Tibial artery (tissue), 4 donors: ENCODE results near the gene RPS6KA6.

Source experiments
- DNase-seq, 2 donors: peaks; one replicate each; pipeline ENCODE4 v3.0.0-alpha.2; 2019
- H3K27ac ChIP-seq, 2 donors: fragments of 200-600 bp; sonication (generic) in 1 of 2; 1 replicate in 1 of 2; 2 replicates in 1 of 2; pipeline ENCODE4 v1.5.1; 2018 to 2019; ENCODE audit warnings: mild to moderate bottlenecking in 1 of 2
- H3K27me3 ChIP-seq, 2 donors: fragments of 200-600 bp; sonication (generic) in 1 of 2; one replicate each; pipeline versions ENCODE4 v1.5.1 to v1.6.0; 2016 to 2019
- H3K36me3 ChIP-seq, 3 donors: fragments of 200-600 bp; sonication (generic) in 2 of 3; one replicate each; pipeline ENCODE4 v1.5.1; 2016 to 2019; ENCODE audit warnings: mild to moderate bottlenecking in 2 of 3
- H3K4me1 ChIP-seq, 4 donors: fragments of 200-600 bp; sonication (generic) in 2 of 4; 1 replicate in 3 of 4; 2 replicates in 1 of 4; pipeline ENCODE4 v1.5.1; 2016 to 2019
- H3K4me3 ChIP-seq, 2 donors: fragments of 200-600 bp; sonication (generic) in 1 of 2; 1 replicate in 1 of 2; 2 replicates in 1 of 2; pipeline ENCODE4 v1.5.1; 2018 to 2019; ENCODE audit warnings: mild to moderate bottlenecking in 2 of 2
- H3K9me3 ChIP-seq, 3 donors: fragments of 200-600 bp; sonication (generic) in 1 of 3; one replicate each; pipeline ENCODE4 v1.5.1; 2016 to 2019
- intact Hi-C: fragments of 100-400 bp; cut with DNase I; formaldehyde crosslinking; loops from one replicate; pipeline ENCODE4 v1.15.0; 2023; ENCODE audit warnings: low total_unique reads
- TF ChIP-seq, protein P1 (sequence below), 2 experiments: fragments of 200-600 bp in 1 of 2; fragments of 450-650 bp in 1 of 2; IDR thresholded peaks; one replicate each; pipeline ENCODE4 v1.5.1; 2017 to 2019; ENCODE audit warnings: antibody characterized with exemption in 2 of 2, mild to moderate bottlenecking in 1 of 2, moderate library complexity in 1 of 2

The RPS6KA6 gene

DNA sequence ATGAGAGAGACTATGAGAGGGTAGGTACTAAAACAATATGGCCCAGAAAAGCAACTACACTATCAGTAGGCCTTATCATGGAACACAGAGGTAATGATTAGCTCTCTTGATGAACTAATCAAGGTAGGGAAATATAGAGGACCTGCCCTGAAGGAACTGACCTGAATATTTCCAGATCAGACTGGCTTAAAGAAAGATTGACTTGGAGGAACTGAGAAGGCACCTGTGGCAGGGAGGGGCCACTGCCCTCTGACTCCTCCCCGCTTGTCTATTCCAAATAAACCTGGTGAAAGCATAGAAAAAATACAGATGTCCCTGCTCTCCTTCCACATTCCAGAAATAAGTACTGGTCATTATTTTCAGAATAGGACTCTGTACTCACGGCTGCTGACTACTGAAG lies 5.5 kb downstream of the RPS6KA6 start:
- H3K4me1 ChIP-seq: no peaks in the 10 kb centered on the region
- intact Hi-C loops: no loop called here
- TF ChIP-seq, protein P1, sequence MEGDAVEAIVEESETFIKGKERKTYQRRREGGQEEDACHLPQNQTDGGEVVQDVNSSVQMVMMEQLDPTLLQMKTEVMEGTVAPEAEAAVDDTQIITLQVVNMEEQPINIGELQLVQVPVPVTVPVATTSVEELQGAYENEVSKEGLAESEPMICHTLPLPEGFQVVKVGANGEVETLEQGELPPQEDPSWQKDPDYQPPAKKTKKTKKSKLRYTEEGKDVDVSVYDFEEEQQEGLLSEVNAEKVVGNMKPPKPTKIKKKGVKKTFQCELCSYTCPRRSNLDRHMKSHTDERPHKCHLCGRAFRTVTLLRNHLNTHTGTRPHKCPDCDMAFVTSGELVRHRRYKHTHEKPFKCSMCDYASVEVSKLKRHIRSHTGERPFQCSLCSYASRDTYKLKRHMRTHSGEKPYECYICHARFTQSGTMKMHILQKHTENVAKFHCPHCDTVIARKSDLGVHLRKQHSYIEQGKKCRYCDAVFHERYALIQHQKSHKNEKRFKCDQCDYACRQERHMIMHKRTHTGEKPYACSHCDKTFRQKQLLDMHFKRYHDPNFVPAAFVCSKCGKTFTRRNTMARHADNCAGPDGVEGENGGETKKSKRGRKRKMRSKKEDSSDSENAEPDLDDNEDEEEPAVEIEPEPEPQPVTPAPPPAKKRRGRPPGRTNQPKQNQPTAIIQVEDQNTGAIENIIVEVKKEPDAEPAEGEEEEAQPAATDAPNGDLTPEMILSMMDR (IDR thresholded peaks at IDR 0.05): no peak
- H3K36me3 ChIP-seq: no peaks in the 10 kb centered on the region
- H3K4me3 ChIP-seq: no peak overlapping the region
- H3K27me3 ChIP-seq: no peaks in the 10 kb centered on the region
- H3K27ac ChIP-seq: no peak overlapping the region
- H3K9me3 ChIP-seq: no peaks in the 10 kb centered on the region
- no peak for DNase-seq

DNA sequence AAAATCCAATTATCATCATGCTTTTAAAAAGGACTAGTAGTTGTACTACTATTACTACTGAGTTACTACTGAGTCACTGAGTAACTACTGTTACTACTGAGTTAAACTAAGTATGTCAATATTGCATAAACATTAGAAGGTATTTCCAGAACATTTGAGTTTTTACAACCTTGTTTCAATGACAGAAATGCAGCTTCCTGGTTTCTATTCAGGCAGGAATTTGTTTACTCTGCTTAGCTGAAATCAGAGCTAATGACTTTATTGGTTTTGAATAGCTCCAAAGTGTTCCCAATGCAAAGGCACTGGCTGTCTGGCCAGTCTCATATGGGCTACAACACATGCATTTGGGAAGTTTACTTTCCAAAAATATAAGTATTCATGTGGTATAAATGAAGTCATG lies 12.0 kb downstream of the RPS6KA6 start:
- DNase-seq: no peak
- H3K4me3 ChIP-seq: no peak overlapping the region
- H3K36me3 ChIP-seq: no peaks in the 10 kb centered on the region
- TF ChIP-seq, protein P1 (IDR thresholded peaks at IDR 0.05): no peak
- intact Hi-C loops: no loop called here
- H3K9me3 ChIP-seq: no peaks in the 10 kb centered on the region
- no peak overlapping the region for H3K27ac ChIP-seq
- no peaks in the 10 kb centered on the region for H3K27me3 ChIP-seq
- no peaks in the 10 kb centered on the region for H3K4me1 ChIP-seq

DNA sequence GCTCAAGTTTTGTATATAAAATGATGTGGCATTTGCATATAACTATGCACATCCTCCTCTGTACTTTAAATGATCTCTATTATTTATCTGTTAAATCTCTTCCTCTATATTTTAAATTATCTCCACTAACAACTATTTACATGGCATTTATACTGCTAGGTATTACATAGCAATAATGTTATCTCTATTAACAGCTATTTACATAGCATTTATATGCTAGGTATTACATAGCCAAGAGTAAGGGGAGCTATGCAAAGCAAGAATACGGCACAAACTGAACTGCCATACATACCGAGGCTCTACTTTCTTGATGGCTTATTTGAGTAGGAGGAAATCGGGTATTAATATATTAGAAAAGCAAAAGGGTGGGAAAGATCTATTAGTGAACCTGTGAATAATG lies 12.7 kb downstream of the RPS6KA6 start:
- Histone ChIP-seq H3K9me3 (no peaks in the 10 kb centered on the region), H3K27me3 (no peaks in the 10 kb centered on the region), H3K4me1 (no peaks in the 10 kb centered on the region), H3K27ac (no peak overlapping the region), H3K36me3 (no peaks in the 10 kb centered on the region), H3K4me3 (no peak overlapping the region)
- TF ChIP-seq, protein P1 (IDR thresholded peaks at IDR 0.05): no peak
- intact Hi-C loops: no loop called here
- DNase-seq: no peak

DNA sequence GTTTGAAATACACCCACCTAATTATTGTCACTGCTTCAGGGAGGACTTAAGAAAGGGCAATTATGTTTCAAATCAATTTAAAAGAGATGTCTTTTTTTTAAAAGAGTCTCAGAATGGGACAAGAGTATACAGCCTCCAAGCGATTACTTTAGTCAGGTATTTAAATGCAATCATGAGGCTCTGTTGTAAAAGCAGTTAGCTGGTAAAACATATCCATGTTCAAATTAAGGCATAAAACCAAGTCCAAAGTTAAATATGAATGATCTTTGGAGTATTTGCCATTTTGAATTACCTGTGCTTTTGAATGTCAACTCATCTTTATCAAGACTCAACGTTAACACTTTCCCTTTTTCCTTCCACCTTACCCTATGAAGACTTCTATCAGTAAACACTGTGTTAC lies 13.7 kb downstream of the RPS6KA6 start:
- H3K27me3 ChIP-seq: no peaks in the 10 kb centered on the region
- H3K4me1 ChIP-seq: no peaks in the 10 kb centered on the region
- H3K4me3 ChIP-seq: no peak overlapping the region
- intact Hi-C loops: no loop called here
- TF ChIP-seq, protein P1 (IDR thresholded peaks at IDR 0.05): no peak
- H3K9me3 ChIP-seq: no peaks in the 10 kb centered on the region
- no peak for DNase-seq
- no peaks in the 10 kb centered on the region for H3K36me3 ChIP-seq
- H3K27ac ChIP-seq: no peak overlapping the region

DNA sequence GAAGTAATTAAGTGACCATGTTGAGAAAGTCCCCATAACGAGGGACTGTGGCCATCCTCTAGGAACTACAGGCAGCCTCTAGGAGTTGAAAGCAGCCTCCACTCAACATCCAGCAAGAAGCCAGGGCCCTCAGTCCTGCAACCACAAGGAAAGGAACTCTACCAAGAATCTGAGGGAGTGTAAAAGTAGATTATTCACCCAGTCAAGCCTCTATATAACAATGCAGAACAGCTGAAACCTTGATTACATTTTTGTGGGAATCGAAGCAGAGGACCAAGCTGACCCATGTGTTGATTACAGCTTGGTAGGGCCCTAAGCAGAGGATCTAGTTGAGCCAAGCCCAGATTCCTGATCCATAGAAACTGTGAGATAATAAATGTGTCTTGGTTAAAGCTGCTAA lies 17.1 kb downstream of the RPS6KA6 start:
- no peaks in the 10 kb centered on the region for H3K27me3 ChIP-seq

More for the DNA sequence above, 17.1 kb downstream of the RPS6KA6 start:
- Histone ChIP-seq H3K36me3 (no peaks in the 10 kb centered on the region), H3K4me3 (no peak overlapping the region), H3K4me1 (no peaks in the 10 kb centered on the region), H3K9me3 (no peaks in the 10 kb centered on the region), H3K27ac (no peak overlapping the region)
- no peak for DNase-seq
- TF ChIP-seq, protein P1 (IDR thresholded peaks at IDR 0.05): no peak
- intact Hi-C loops: no loop called here
